Ramos (cell line): Measurements from ENCODE around the gene RRAD.
"Not testable (repeated sequence)": the region's sequence is repeated elsewhere in the genome, so short reads cannot be mapped to it uniquely, and the experiment has no call there.

ENCODE experiments used
- in situ Hi-C: fragments of 300-500 bp; cut with MboI; formaldehyde crosslinking; loops from one replicate; pipeline ENCODE4 v1.14.3; 2022; ENCODE audit warnings: low sequenced_read_pairs; ENCODE audit not compliant: unreplicated experiment

RRAD gene

DNA sequence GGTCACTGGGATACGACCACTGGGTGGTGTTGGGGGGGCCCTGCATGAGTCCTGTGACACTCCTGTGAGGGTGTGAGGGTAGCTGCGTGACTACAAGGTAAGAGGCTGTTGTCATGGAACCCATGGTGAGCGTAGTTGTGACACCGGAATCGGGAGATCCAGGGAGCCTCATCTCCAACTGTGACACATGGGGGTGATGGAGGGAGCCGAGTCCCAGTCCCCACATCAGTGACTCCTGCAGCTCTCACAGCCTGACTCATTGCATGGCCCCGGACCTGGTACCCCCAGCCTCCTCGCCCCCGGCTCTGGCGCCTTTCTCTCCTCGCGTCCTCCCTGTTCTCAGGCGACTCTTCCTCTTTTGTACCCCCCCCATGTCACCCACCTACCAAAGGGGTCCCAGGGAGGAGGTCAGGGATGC is 20.9 kb downstream of the RRAD start:
- in situ Hi-C loops, result no loop called here

DNA sequence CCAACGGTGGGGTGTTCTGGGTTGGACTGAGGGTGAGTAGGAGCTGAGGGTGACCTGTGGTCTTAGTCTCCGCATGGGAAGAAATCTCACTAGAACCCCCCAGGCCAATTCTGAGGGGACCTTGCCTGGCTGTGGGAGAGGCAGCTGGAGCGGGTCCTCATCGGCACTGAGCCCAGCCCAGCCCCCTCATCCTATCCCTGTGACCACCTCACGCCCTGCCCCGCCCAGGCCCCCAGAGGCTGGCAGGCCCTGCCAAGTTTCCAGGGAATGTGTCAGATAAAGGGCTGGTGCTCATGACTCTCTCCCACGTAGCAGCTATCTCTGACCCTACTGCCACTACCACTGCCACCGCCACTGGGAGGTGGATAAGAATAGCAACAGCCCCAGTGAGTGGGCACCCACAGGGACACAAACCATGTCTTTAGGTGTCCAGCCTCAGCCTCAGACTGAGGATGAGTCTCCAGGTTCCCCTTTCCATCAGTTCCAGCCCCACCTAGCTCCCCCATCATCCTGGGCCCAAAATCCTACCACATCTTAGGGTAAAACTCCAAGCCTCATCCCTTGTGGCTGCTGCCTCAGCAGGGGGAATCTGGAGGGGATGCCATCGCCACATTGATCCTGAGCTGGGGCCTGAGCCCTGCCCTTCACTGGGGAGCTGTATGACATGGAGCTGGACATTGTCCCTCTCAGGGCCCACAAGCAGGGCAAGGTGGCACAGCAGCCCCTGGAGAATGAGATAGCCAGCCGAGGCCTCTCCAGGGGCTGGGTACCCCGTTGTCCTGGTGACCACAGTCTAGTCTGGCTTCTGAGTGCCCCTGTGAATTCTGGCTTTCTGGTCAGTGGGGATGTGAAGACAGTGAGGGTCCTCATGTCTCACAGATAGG is 21.5 kb downstream of the RRAD start:
- in situ Hi-C loops, result no loop called here

DNA sequence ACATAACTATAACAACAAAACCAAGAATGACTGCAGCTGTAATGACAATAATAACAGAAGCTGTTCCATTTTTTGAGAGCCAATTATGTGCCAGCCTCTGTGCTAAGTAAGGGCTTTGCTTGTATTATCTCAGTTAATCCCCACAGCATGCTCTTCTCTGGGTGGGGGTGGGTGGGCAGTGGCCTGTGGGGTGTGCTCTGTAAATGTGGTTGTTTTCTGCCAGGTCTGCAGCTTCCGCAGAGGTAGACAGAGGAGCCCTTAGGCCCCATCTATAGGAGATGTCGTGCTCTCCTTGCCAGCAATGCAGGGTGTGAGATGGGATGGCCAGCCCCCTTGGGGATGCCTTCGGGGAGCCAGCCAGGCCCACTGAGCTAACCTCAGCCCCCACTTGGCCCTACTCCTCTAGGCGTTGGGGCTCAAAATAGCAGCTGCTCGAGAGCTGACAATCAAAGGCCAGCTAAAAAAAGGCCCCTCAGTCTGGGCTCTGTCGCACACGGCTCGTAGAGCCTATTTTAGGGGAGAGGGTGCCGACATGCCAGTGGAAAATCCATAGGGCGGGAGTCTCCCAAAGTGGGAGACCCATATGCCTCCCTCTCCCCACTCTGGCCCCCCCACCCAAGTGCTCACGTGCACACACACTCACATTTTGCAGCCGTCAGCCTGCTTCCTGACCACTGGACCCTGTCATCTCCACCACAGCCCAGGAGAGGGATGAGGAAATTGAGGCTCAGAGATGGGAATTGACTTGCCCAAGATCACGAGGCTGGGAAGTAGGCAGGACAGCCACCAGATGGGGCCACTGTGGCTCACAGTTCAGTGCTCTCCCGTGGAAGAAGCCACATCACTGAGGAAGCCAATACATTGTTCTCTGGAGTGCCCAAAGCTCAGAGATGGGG is 22.4 kb downstream of the RRAD start:
- in situ Hi-C loops, result no loop called here

DNA sequence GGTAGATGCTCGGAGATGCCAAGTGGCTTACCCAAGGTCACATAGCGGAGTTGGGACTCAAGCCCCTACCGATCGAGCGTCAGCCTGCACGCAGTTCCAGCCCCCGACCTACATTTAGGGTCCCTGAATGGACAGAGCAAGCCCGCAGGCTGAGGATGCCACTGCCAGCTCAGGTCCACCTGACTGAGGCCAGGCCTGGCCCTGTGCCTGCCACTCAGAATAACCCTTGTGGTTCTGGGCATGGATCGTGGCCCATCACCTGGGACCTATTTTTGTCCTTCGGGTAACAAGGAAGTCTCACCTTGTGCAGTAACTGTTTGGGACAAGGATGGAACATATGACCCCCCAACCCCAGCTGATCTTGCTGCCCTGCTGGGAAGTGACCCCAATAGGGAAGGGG is 23.7 kb downstream of the RRAD start:
- in situ Hi-C loops, result no loop called here

DNA sequence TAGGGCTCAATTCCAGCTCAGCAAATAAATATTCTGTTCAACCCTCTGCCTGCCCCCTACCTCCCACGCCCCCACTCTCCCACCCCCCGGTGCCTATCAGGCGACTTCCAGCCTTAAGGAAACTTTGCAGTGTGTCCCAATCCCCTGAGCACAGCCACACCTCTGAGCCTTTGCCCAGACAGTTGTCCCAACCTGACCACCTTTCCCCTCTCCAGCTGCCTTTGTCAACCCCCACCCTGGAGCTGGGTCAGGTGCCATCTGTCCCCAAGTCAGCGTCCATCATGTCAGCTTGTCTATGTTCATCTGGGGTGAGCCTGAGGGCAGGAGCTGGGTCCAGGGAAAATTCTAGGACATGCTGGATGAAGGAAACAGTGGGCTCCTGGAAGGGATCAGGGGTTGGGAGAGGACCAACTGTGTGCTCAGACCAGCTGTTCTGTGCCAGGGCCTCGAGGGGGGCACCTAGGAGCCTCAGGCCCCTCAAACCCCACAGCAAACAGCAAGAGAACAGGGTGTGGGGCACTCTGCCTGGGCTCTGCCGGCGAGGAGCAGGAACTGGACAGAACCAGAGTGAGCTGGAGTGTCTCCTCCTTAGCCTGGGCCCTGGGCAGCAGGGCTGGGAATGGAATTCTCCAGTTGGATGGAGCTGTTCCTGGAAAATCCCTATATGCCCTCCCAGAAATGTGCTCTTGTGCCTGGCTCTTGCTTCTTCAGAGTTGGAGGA is 24.5 kb downstream of the RRAD start:
- in situ Hi-C loops, result no loop called here

DNA sequence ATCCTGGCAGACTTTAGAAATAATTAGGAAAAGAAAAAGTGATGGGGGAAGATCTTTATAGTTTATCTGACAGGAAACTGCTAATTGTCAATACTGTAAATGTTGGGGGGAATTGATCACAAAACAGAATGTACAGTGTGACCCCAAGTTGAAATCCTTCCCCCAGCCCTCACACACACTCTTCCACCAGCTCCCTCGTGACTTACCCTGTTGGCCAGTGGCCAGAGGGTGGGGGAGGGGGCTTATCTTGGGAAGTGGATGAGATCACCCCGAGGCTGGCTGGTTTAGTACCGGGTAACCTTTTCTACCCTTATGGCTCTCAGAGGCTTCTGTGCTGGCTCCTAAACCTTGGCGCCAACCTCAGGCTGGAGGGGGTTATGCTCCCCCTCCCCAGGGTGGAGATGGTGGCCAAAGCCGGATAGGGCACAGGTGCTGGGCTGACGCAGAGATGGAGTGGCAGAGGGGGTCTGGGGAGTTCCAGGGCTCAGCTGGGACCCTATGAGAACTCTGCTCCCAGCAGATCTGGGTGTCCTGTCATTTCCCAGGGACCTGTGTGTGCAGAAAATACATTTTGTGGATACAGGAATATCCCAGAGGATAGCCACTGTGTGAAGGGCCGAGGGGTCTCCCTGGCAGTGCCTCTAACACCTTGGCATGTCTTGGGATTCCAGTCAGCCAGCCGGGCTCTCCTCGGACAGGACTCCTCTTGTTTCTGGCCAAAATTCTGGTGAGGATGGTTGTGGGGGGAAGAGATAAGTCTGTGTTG is 25.2 kb downstream of the RRAD start:
- in situ Hi-C loops, result no loop called here

DNA sequence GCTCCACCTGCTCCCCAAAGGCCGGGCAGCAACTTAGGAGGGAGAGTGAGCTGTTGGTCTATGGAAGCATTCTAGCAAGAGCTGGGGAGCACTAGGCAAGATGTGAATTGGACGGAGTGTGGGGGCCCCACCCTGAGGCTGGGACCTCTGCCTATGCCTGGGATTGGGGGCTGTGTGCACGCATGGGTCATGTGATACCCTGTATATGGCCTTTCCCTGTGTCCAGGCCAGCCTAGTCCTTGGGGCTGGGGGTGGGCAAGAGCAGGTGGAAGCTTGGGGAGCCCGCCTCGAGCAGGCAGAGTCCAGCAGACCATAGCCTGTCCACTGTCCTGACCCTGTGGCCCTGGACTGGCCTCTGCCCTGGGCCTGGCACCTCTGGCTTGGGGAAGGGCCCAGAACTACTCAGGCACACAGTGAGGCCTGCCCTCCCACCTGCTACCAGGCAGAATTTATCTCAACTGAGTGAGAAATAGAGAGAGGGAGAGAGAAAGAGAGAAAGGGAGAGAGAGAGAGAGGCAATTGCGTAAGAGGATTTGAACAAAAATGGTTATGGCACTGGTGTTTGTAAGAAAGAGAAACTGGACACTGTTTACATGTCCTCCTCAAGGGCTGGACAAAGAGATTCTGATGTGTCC is 25.9 kb downstream of the RRAD start:
- in situ Hi-C loops, result no loop called here

DNA sequence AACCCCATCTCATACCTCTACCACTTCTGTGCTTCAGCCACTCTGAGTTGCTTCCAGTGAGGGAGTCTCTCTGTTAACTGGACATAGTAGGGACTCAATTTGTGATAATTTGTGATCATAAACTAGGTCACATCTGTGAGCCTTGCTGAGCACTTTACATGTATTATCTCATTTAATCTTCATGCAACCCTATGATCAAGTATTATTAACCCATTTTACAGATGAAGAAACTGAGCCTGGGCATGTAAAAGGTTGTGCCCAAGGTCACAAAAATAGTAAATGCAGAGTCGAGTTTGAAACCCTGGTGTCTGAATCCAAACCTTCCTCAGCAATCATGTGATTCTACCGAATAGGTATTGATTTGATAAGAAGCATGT is 26.4 kb downstream of the RRAD start:
- in situ Hi-C loops, result no loop called here

DNA sequence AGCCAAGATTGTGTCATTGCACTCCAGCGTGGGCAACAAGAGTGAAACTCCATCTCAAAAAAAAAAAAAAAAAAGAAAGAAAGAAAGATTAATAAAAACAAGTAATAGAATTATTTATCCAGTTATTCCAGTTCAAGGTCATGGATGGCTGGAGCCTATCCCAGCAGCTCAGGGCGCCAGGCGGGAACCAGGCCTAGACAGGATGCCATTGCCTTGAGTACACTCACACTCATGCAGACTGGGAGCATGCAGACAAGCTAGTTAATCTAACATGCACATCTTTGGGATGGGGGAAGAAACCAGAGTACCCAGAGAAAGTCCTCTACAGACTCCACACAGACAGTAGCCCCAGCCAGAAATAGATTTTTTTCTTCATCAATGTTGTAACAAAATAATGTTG is 27.1 kb downstream of the RRAD start:
- in situ Hi-C loops, result no loop called here

DNA sequence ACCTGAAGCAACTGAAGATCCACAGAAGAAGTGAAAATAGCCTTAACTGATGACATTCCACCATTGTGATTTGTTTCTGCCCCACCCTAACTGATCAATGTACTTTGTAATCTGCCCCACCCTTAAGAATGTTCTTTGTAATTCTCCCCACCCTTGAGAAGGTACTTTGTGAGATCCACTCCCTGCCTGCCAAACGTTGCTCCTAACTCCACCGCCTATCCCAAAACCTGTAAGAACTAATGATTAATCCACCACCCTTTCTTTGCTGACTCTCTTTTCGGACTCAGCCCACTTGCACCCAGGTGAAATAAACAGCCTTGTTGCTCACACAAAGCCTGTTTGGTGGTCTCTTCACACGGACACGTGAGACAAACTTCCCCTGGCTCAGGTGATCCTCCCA is 28.7 kb downstream of the RRAD start:
- in situ Hi-C loops, result not testable (repeated sequence)

DNA sequence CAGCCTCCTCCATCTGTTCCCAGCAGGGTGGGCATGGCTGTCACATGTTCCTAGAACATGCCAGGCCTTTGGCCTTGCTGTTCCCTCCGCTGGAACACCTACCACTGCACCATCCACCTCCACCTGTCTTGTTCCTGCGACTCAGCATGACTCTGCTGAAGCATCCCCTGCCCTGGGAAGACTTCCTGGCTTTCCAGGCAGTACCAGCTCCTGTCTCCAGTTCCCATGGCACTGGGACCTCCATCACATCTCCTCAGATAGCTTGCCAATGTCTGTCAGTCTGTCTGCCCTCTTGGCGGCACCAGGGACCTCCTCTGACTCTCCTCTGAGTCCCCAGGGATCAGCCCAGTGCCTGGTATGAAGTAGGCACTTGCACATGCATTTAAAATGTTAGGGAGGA is 29.3 kb downstream of the RRAD start:
- in situ Hi-C loops, result no loop called here

DNA sequence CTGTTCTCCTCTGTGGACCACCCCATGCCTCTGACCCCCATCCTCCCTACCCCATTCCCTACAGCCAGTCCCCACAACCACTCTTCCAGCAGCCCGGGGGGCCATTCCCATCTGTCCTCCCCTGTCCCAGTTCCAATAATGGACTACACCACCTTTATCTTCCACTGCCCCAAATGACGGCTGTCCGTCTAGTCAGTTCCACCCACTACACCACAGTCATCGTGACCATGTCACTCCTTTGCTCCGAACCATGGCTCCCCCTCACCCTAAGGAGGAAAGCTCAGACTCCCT is 29.7 kb downstream of the RRAD start:
- in situ Hi-C loops, result no loop called here

DNA sequence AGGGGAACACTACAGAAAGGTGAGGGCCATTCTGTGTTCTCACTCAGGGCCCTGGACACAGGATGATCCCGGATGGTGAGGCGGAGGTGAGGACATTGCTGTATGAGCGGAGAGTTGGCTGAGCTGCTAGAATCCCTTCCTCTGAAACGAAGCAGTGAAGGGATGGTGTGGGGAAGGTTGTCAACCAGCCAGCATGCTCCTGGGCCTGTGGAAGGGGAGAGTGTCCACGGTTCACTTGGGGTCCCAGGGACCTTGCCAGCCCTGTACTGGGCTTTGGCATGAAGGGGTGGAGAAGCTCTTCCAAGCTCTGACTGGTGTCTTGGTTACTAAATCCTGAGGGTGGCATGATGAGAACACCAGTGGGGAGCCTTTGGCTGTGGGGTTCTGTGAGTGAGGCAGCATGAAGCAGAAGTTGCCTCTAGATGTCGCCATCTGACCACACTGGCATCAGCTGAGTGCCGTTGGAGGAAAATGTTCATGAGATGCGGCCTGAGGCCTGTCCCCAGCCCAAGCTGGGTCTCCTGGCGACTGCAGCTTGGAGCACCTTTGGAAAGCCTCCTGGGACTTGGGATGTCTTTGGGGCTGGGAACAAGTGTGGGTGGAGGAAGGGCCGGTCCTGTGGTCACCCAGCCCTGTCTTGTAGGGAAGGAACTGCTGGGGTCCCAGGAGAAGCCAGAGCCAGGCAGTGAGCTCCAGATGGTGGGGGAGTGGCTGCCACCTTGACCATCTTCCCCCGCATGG is 30.2 kb downstream of the RRAD start:
- in situ Hi-C loops, result no loop called here

DNA sequence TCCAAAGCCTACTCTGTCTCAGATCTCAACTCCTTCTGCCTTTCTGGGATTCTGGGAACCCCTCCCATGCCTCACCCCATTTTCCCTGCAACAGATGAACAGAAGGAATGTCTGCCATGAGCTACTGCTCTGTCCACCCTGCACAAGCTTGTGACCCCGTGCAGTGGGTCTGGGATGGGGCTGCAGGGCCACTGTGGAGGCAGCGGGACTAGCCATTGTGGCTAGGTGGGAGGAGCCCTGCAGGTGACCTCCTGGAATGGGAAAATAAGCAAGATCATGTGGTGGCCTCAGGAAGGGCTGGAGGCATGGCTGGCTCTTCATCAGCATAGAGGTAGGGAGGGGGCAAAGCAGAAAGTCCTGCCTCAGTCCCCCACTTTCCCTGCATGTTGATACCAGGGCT is 31.3 kb downstream of the RRAD start:
- in situ Hi-C loops, result no loop called here

DNA sequence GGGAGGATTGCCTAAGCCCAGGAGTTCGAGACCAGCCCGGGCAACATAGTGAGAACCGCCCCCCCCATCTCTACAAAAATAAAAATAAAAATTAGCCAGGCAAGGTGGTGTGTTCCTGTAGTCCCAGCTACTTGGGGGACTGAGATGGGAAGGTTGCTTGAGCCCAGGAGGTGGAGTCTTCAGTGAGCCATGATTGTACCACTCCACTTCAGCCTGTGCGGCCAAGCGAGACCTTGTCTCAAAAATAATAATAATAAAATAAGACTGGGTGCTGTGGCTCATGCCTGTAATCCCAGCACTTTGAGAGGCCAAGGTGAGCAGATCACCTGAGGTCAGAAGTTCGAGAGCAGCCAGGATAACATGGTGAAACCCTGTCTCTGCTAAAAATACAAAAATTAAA is 33.5 kb downstream of the RRAD start:
- in situ Hi-C loops, result no loop called here

DNA sequence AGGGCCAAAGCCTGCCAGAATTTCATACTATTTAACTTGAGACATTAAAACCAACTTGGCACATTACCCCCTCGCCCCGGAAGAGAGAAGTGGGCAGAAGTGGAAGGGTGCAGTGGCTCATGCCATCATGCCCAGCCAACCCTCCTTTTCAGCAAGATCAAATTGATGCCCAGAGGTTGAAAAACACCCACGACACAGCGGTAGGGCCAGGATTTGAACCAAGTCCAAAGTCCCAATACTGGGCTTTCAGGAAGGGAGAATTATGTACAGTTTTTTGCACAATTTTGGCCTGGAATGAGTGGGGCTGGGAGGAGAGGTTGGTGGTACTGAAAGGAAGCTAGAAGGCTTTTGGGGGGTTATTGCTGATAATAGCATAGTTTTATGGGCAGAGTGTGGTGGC is 34.0 kb downstream of the RRAD start:
- in situ Hi-C loops, result no loop called here

DNA sequence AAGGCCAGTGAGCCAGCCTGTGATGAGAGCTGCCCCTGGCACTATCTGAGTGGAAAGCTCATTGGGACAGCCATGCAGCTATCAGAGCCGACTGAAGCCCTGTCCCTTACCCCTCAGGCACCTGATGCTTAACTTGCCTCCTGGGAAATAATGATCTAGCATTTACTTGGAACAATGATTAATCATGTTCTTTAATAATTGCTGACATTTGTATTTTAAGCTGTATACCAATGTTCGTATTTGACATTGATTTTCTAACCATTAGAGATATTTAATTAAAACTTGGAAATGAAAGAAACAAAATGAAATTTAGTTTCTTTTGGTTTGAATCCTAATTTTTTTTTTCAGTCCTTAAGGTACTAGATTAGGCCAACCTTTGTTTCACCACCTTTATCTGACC is 34.5 kb downstream of the RRAD start:
- in situ Hi-C loops, result no loop called here

DNA sequence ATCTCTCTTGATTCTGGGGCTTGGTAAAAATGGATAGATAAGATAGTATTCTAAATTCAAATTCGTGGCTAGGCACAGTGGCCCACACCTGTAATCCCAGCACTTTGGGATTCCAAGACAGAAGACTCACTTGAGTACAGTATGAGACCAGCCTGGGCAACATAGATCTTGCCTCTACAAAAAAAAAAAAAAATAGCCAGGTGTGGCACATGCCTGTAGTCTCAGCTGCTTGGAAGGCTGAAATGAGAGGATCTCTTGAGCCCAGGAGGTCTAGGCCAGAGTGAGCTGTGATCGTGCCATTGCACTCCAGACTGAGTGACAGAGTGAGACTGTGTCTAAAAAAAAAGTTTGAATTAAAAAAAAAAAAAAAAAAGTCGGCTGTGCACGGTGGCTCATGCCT is 35.7 kb downstream of the RRAD start:
- in situ Hi-C loops, result no loop called here
